Measurements from ENCODE around the gene TEPSIN. TPM values are rescaled to one million over a fixed set of nuclear protein-coding genes. Genes with fewer than 3 reads are reported as not detected.

Gene TEPSIN
- total RNA-seq, 1 experiment from 2014 or later = 40.7 TPM

- Mint-ChIP-seq H3K27ac (0 out of 2 replicates have a peak overlapping the region, but pooled peaks have one; percentile 32), H3K4me3 (no peak overlapping the region), H3K4me1 (no peaks in the 10 kb centered on the region), H3K27me3 (ENCODE audit: low read depth) (no peaks in the 10 kb centered on the region), H3K9me3 (no peaks in the 10 kb centered on the region), H3K36me3 (peaks cover 2% of the 10 kb centered on the region; the same call in 1 of the 2 replicates)
- CTCF ChIA-PET = interaction anchor here (2.1 kb wide), 1 partner anchor 9 kb away, joined by 6 read pairs; no protein-coding TSS in a partner anchor
- TF ChIP-seq GTF2I (CRISPR knock-in tag; conservative IDR thresholded peaks at IDR 0.05) = no peak
- TF ChIP-seq, protein P1, sequence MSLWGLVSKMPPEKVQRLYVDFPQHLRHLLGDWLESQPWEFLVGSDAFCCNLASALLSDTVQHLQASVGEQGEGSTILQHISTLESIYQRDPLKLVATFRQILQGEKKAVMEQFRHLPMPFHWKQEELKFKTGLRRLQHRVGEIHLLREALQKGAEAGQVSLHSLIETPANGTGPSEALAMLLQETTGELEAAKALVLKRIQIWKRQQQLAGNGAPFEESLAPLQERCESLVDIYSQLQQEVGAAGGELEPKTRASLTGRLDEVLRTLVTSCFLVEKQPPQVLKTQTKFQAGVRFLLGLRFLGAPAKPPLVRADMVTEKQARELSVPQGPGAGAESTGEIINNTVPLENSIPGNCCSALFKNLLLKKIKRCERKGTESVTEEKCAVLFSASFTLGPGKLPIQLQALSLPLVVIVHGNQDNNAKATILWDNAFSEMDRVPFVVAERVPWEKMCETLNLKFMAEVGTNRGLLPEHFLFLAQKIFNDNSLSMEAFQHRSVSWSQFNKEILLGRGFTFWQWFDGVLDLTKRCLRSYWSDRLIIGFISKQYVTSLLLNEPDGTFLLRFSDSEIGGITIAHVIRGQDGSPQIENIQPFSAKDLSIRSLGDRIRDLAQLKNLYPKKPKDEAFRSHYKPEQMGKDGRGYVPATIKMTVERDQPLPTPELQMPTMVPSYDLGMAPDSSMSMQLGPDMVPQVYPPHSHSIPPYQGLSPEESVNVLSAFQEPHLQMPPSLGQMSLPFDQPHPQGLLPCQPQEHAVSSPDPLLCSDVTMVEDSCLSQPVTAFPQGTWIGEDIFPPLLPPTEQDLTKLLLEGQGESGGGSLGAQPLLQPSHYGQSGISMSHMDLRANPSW (CRISPR knock-in tag; conservative IDR thresholded peaks at IDR 0.05; ENCODE audit: low read depth) = no peak
- TF ChIP-seq HMGXB4 (CRISPR knock-in tag; IDR thresholded peaks at IDR 0.05) = no peak
- no peak for TF ChIP-seq ZSCAN18 (CRISPR knock-in tag; IDR thresholded peaks at IDR 0.05)
- TF ChIP-seq GABPB1 (CRISPR knock-in tag; IDR thresholded peaks at IDR 0.05) = no peak
- TF ChIP-seq PREB (CRISPR knock-in tag; IDR thresholded peaks at IDR 0.05; ENCODE audit: borderline replicate concordance) = no peak
- no peak for TF ChIP-seq ZMAT4 (CRISPR knock-in tag; IDR thresholded peaks at IDR 0.05)
- no peak for TF ChIP-seq ZNF317 (CRISPR knock-in tag; IDR thresholded peaks at IDR 0.05; ENCODE audit: borderline replicate concordance, low read depth)
- no peak for TF ChIP-seq MAX (CRISPR knock-in tag; IDR thresholded peaks at IDR 0.05)
- no peak for TF ChIP-seq AFF4 (CRISPR knock-in tag; IDR thresholded peaks at IDR 0.05; ENCODE audit: borderline replicate concordance)
- no peak for TF ChIP-seq KAT7 (CRISPR knock-in tag; IDR thresholded peaks at IDR 0.05; ENCODE audit: borderline replicate concordance)
- no peak for TF ChIP-seq NFATC4 (CRISPR knock-in tag; IDR thresholded peaks at IDR 0.05)
- TF ChIP-seq ATF3 (CRISPR knock-in tag; conservative IDR thresholded peaks at IDR 0.05) = no peak
- TF ChIP-seq CTCF (IDR thresholded peaks at IDR 0.05) = no peak
- DNase-seq (ENCODE audit: low spot score) = no peak
- POLR2A ChIA-PET = no interaction called here
- no peak for ATAC-seq
Measured at GRCh38 chr17:81202318-81202717, 36.5 kb downstream of the TEPSIN start.

All from WTC11 (cell line).